ENCODE measurements around the gene DPP4.

DNA sequence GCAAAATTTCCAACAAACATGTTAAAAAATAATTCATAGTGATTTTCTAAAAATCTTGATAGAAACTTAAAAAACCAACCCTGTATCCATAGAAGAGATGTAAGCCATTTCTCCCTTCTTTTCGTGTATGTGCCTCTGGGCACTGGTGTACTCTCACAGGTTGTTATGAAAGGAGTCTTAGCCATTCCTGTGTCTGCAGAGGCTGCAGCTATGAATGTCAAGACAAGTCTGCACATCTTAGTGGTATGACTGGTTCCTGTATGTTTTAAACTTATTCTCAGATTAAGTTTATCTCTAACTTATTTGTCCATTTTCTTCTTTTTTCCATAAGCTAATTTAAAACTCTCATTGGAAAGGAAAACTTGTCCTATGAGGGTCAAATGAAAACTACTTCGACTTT, 84.0 kb downstream of the DPP4 start:
- TF ChIP-seq POLR2A (IDR thresholded peaks at IDR 0.05) (no peak), POLR2AphosphoS5 (IDR thresholded peaks at IDR 0.05) (no peak), EP300 (IDR thresholded peaks at IDR 0.05) (no peak)
- TF ChIP-seq, protein P1, sequence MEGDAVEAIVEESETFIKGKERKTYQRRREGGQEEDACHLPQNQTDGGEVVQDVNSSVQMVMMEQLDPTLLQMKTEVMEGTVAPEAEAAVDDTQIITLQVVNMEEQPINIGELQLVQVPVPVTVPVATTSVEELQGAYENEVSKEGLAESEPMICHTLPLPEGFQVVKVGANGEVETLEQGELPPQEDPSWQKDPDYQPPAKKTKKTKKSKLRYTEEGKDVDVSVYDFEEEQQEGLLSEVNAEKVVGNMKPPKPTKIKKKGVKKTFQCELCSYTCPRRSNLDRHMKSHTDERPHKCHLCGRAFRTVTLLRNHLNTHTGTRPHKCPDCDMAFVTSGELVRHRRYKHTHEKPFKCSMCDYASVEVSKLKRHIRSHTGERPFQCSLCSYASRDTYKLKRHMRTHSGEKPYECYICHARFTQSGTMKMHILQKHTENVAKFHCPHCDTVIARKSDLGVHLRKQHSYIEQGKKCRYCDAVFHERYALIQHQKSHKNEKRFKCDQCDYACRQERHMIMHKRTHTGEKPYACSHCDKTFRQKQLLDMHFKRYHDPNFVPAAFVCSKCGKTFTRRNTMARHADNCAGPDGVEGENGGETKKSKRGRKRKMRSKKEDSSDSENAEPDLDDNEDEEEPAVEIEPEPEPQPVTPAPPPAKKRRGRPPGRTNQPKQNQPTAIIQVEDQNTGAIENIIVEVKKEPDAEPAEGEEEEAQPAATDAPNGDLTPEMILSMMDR (IDR thresholded peaks at IDR 0.05) = no peak
